ES-I3 (cell line): ENCODE data around the gene C11orf16.
"Not testable (repeated sequence)": the region's sequence is repeated elsewhere in the genome, so short reads cannot be mapped to it uniquely, and the experiment has no call there.

Experiments
- H3K36me3 ChIP-seq: 2 replicates; pipeline ENCODE4 v1.6.1; 2013; ENCODE audit warnings: mild to moderate bottlenecking, low read length, control low read depth, moderate library complexity; ENCODE audit not compliant: insufficient read depth
- H3K4me1 ChIP-seq: 2 replicates; pipeline ENCODE4 v1.6.1; 2013; ENCODE audit warnings: mild to moderate bottlenecking, control low read depth, low read length; ENCODE audit not compliant: insufficient read depth
- H3K9ac ChIP-seq: 2 replicates; pipeline ENCODE4 v1.6.1; 2013; ENCODE audit warnings: low read depth, mild to moderate bottlenecking, low read length, moderate library complexity
- H3K9me3 ChIP-seq: 2 replicates; pipeline ENCODE4 v1.6.1; 2013; ENCODE audit warnings: mild to moderate bottlenecking, low read length, moderate library complexity; ENCODE audit not compliant: control insufficient read depth, insufficient read depth

Gene C11orf16

DNA sequence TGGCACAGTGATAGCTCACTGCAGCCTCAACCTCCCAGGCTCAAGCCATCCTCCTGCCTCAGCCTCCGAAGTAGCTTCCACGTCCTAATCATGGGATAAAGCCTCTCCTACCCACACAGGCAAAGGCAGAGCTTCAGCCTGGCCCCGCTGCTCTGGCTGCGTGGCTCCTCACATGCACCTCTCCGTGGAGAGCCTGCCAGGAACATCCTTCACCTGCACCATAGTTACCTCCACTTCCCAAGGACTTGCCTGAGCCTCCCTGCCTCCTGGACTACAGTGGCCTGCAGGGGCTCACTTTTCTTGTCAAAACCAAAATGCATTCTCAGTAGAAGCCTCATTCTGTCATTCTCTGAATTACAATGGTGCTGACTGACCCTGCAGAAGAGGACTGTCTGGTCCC is 6.5 kb downstream of the C11orf16 start:
- Histone ChIP-seq H3K9ac (no peak overlapping the region), H3K36me3 (no peaks in the 10 kb centered on the region; the same call in none of the 2 replicates), H3K9me3 (no peaks in the 10 kb centered on the region), H3K4me1 (no peaks in the 10 kb centered on the region)

DNA sequence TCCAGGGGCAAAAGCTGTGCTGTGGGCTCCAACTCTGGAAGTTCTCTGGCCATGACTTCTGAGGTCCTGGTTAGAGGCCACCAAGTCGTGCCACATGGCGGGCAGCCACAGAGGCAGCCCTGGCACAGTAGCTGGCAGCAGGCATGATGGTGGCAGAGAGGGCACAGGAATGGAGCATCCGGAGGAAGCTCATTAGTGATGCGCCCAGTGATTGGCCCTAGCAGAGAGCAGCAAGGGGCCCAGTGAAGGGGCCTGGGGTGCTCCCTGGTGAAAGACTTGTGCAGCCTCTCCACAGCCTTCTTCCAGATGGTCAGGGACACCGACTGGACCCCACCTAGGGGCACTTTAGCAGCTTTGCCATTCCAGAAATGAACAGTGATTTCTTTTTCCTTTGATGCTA is 7.0 kb downstream of the C11orf16 start:
- Histone ChIP-seq H3K4me1 (no peaks in the 10 kb centered on the region), H3K9me3 (no peaks in the 10 kb centered on the region), H3K36me3 (peaks cover 2% of the 10 kb centered on the region), H3K9ac (no peak overlapping the region)

DNA sequence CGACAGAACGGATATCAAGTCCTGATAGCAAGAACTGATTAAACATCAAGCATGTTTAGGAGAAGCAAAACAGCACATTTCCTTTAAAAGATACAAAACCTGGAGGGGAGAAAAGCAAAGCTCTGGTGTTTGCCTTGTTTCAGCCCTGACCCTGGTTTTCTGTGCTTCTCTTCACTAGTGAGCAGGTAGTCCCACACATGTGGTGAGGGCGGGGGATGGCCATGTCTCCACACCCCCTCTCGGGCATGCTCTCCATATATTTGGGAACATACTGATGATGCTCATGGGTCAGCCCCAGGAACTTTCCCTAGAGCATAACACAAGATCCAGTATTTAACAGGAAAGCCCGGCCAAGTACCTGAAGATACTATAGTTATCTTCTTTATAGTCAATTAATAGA is 10.1 kb downstream of the C11orf16 start:
- Histone ChIP-seq H3K4me1 (peaks cover 9% of the 10 kb centered on the region), H3K9ac (no peak overlapping the region), H3K36me3 (peaks cover 27% of the 10 kb centered on the region), H3K9me3 (no peaks in the 10 kb centered on the region)

DNA sequence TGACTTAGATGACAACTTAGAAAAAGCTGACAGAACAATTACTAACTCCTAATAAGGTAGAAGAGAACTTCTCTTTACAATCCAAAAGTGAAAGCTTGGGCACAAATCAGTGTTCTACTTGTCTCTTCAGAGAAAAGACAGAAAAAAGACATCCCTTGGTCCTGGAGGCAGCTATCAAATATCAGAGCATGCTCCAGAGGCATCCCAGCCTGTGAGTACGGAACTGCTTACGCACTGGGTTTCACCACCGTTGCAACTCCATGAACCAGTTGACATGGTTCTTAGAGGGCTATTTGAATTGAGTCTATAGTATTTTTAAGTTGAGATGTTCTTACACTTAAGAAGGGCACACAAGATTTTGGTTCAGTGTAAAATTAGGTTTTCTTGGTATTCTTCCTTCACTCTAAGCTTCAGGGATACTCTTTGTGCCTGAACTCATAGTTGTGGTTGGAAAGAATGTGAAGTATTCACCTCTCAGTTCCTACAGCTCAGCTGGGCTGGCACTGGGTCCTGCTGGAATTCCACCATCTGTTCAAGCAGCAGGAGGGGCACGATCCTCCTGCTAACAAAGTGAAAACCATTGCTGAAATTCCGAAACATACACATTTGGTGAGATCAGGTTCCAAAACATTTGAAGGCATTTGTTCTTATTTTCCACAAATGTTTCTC is 15.5 kb downstream of the C11orf16 start:
- Histone ChIP-seq H3K36me3 (peaks cover 38% of the 10 kb centered on the region), H3K9me3 (no peaks in the 10 kb centered on the region), H3K9ac (no peak overlapping the region), H3K4me1 (peaks cover 24% of the 10 kb centered on the region)

DNA sequence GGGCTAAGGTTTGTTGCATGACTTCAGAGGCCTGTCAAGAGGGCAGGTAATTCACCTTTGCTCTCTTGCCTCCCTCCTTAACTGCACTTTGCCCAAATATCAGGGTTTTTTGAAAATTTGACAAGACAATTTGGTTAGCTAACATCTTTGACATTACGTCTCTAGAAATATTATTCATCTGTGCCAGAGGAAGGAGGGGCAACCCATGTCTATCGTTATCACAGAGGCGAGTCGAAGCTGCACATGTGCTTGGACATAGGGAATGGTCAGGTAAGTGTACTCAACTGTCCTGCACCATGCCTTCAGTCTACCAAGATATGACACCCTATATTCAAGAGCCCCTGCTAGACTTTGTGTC is 18.1 kb downstream of the C11orf16 start:
- no peaks in the 10 kb centered on the region for H3K9me3 ChIP-seq
- H3K9ac ChIP-seq: no peak overlapping the region
- H3K4me1 ChIP-seq: peaks cover 24% of the 10 kb centered on the region
- peaks cover 28% of the 10 kb centered on the region for H3K36me3 ChIP-seq

DNA sequence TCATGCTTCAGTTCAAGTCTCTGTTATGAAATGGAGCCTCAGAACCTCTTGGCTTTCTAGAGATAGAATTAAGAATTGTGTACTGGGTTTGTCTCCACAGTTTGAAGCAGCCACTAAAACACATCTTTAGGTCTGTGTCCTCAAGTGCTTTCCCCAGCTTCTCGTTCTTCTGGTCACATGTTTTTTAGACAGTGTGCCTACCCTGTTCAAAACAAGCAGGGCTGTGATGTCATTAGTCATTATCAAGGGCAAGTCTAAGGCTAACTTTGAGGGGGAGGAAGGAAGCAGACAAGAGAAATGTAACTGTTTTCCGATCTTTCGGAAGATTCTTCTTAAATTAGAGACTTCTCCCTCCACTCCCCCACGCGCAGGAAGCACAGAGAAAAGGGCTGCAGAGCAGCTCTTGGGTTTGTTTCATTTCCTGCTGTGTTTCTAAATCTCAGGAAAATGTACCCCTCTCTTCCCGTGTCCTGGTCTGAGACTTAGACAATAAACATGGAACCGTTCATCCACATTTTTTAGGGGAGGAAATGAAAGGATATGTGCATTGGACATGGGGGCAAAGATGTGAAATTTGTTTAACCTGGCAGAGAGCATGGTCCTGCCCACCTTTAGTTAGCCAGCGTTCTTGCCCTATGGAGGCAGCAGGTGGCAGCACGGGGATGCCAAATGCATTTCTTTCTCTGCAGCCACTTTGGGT is 18.6 kb downstream of the C11orf16 start:
- Histone ChIP-seq H3K9ac (peak overlapping the region; percentile 4; the same call in 1 of the 2 replicates), H3K36me3 (peaks cover 24% of the 10 kb centered on the region), H3K9me3 (no peaks in the 10 kb centered on the region), H3K4me1 (peaks cover 24% of the 10 kb centered on the region)

DNA sequence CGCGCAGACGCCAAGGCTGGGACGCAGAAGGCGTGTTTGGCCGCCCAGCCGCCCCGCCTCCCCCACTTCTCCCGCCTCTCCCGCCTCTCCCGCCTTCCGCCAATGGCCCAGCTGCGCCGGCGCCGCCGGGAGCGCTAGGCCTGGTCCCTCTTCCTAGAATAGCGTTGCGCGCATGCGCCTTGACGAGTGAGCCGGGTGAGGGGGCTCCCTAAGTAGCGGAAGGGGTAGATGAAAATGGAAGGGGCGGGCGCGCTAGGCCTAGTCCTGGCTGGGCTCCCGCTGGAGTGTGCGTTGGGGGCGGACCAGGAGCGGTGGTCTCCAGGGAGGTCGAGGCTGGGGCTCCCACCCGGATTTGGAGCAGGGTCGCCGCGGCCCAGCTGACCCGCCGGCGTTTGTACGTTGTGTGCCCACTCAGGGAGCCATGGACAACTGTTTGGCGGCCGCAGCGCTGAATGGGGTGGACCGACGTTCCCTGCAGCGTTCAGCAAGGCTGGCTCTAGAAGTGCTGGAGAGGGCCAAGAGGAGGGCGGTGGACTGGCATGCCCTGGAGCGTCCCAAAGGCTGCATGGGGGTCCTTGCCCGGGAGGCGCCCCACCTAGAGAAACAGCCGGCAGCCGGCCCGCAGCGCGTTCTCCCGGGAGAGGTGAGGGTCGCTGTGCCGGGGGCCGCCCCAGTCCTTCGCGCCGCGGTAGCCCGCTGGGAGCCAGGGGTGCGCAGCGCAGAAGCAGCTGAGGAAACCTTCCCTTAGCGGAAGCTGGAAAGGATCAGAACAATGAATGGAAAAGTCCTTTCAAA is 21.5 kb downstream of the C11orf16 start, which contains the start of gene AKIP1:
TSS of gene AKIP1 (plus strand) at position 161 of the 795 bp plus-strand sequence. CDS start at position 422, 261 bp downstream.
- Histone ChIP-seq H3K36me3 (0 out of 2 replicates have a peak, but pooled peaks cover 5% of the 10 kb centered on the region), H3K9ac (peak within 1 kb of the TSS; percentile 95), H3K4me1 (peaks cover 3% of the 10 kb centered on the region; the same call in 1 of the 2 replicates), H3K9me3 (no peaks in the 10 kb centered on the region)

- H3K36me3 ChIP-seq: 0 out of 2 replicates have a peak, but pooled peaks cover 5% of the 10 kb centered on the region
- no peaks in the 10 kb centered on the region for H3K9me3 ChIP-seq
- peak overlapping the region; percentile 59; the same call in 1 of the 2 replicates for H3K9ac ChIP-seq
- peaks cover 3% of the 10 kb centered on the region; the same call in 1 of the 2 replicates for H3K4me1 ChIP-seq
These were observed 22.1 kb downstream of the C11orf16 start for GRCh38 chr11:8910649-8911026.

DNA sequence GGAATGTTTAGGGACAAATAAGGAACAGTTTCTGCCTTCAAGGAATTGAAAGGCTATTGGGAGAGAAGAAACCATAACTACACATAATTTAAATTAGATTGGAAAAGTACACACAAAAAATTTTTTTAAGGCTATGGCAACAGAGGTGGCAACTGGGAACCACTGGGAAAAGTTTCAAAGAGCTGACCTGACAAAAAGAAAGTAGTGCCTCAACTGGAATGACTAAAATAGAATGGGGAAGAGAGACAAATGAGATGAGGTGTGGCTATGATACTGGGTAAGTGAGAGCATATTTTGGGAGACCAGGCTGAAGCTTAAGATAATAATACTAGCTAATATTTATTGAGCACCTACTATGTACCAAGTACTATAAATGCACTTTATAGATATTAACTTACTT is 24.6 kb downstream of the C11orf16 start:
- H3K4me1 ChIP-seq: no peaks in the 10 kb centered on the region; the same call in 1 of the 2 replicates
- H3K36me3 ChIP-seq: no peaks in the 10 kb centered on the region
- H3K9me3 ChIP-seq: no peaks in the 10 kb centered on the region

GRCh38 chr11:8907116-8907515 is 25.6 kb downstream of the C11orf16 start:
- no peak overlapping the region for H3K9ac ChIP-seq
- no peaks in the 10 kb centered on the region for H3K36me3 ChIP-seq
- no peaks in the 10 kb centered on the region for H3K9me3 ChIP-seq
- H3K4me1 ChIP-seq: no peaks in the 10 kb centered on the region

More for the DNA sequence above, 24.6 kb downstream of the C11orf16 start:
- no peak overlapping the region for H3K9ac ChIP-seq

- no peaks in the 10 kb centered on the region for H3K4me1 ChIP-seq
- H3K36me3 ChIP-seq: no peaks in the 10 kb centered on the region
- H3K9me3 ChIP-seq: no peaks in the 10 kb centered on the region
- no peak overlapping the region for H3K9ac ChIP-seq
These were observed 27.1 kb downstream of the C11orf16 start for GRCh38 chr11:8905528-8906165.

GRCh38 chr11:8899119-8899753 is 33.5 kb downstream of the C11orf16 start:
- H3K4me1 ChIP-seq: no peaks in the 10 kb centered on the region
- no peaks in the 10 kb centered on the region for H3K9me3 ChIP-seq
- H3K9ac ChIP-seq: no peak overlapping the region
- H3K36me3 ChIP-seq: no peaks in the 10 kb centered on the region

DNA sequence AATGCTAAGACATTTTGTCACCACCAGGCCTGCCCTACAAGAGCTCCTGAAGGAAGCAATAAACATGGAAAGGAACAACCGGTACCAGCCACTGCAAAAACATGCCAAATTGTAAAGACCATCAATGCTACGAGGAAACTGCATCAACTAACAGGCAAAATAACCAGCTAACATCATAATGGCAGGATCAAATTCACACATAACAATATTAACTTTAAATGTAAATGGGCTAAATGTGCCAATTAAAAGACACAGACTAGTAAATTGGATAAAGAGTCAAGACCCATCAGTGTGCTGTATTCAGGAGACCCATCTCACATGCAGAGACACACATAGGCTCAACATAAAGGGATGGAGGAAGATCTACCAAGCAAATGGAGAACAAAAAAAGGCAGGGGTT is 41.6 kb downstream of the C11orf16 start:
- H3K36me3 ChIP-seq, H3K9ac ChIP-seq, H3K4me1 ChIP-seq, H3K9me3 ChIP-seq: not testable (repeated sequence)

- 0 out of 2 replicates have a peak, but pooled peaks cover 2% of the 10 kb centered on the region for H3K9me3 ChIP-seq
- no peaks in the 10 kb centered on the region for H3K36me3 ChIP-seq
- H3K9ac ChIP-seq: no peak overlapping the region
- H3K4me1 ChIP-seq: no peaks in the 10 kb centered on the region
These were observed 46.4 kb downstream of the C11orf16 start for GRCh38 chr11:8886322-8886721.
